ENCODE data around the gene ST7.
"Not testable (repeated sequence)": the region's sequence is repeated elsewhere in the genome, so short reads cannot be mapped to it uniquely, and the experiment has no call there.

Gene ST7

DNA sequence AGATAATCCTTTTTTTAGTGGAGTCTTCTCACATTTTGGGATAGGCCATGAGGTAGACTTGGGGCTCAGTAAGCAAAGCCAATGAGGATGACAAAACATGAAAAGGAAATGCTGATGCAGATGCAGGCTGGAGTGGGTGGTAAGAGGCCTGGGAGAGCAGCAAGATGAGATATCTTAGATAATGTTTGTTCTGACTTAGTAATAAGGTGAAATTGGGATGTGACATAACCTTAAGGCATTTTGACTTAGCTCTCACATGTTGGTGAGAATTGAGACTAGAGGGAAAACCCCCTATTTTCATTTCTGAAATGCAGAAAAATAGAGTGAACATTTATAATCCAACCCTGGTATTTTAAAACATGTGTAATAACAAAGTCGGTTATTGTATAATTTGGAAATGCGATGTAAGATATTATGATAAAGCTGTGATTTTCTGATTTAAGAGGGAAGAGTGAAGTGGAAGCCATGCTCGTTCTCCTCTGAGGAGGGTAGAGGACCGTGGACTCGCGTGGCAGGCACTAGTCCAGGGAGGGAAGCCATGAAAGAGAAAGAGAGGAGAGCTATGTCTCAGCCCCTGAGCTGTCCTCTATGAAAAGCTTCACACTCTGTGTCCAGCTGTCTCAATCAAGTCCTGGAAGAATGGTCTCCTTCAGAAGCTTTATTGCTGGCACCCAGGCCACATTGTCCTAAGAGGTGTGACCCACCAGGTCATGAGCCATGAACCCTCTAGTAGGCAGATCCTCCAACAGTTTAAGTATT, 57.3 kb downstream of the ST7 start:
- DNase-seq = no peak

- DNase-seq = no peak
These were observed 58.3 kb downstream of the ST7 start for GRCh38 chr7:117011419-117012260.

DNA sequence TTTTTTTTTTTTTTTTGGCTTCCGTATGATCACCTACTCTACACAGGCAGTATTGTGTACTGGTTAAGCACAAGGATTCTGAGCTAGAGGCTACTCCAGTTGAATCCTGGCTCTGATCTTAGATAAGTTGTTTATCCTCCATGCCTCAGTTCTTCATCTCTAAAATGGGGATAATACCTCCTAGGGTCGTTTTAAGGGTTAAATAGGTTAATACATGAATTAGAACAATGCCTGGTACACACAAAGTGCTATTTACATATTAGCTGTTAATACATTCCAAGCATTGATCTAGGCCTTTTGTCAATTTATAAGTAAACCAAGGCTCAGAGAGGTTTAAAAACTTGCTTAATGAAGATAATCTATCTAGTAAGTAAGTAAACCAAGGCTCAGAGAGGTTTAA, 59.0 kb downstream of the ST7 start:
- no peak for DNase-seq

DNA sequence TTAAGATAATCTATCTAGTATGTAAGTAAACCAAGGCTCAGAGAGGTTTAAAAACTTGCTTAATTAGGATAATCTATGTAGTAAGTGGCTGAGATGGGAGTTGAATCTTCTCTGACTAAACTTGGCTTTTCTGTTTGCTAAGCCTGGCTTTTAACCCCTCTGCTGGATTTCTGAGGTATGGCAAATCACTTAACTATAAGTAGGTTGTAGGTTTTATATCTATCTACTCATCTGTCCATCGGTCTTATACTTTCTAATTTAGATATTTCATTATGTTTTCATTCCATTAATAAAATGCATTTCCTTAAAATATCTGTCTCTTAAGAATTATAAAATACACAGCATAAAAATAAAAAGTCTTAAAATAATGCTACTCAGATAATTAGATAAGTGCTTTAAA, 59.4 kb downstream of the ST7 start:
- no peak for DNase-seq

DNA sequence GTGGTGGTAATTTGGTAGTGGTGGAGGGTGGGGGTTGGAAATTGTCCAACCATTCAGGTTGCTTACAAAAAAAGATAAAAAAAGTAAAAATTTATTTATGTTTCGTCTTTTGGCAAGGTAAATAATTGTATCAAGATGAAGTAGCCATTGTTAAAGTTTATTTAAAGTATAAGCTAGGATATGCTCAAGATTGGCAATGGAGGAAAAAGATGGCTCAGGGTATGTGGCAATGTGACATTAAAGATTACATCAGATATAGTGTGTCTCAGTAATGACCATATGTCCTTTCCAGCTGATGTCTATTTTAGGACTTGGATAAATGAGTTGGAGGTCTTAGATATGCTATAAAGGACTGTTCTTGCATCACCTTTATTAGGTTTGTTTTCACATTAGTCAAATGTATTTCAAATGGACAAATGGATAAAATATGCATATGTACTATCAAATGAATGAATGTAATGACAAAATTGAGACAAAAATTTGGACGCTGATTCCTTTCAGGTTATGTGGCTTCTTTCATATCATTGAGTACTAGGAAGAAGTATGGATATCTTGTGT, 60.9 kb downstream of the ST7 start:
- no peak for DNase-seq

DNA sequence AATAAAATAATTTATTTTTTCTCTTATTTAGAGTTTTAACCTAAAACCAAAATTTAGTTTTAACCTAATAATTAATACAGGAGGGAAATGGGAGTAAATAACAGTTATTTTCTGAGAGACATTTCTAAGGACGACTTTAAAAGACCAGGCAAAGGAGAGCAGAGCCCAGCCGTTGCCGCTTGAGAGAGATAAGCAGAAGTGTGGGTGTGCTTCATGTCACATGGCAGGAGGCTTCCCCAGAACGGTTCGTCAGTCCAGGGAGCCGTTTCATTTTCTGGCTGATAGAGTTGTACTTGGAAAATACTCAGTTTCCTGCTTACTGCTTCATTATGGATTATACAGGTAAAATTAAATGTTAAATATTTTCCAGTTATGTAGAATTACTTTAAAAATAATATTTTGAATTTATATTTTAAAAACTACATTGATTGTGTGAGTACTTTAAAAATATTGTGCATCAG, 61.4 kb downstream of the ST7 start:
- peak; percentile 63 for DNase-seq

- no peak for DNase-seq
These were observed 62.2 kb downstream of the ST7 start for GRCh38 chr7:117015258-117016184.

- no peak for DNase-seq
These were observed 63.7 kb downstream of the ST7 start for GRCh38 chr7:117017017-117017451.

GRCh38 chr7:117017702-117018266, 64.5 kb downstream of the ST7 start:
- DNase-seq = no peak

GRCh38 chr7:117018713-117019112, 65.4 kb downstream of the ST7 start:
- no peak for DNase-seq

GRCh38 chr7:117019287-117019686, 66.0 kb downstream of the ST7 start:
- DNase-seq = no peak

DNA sequence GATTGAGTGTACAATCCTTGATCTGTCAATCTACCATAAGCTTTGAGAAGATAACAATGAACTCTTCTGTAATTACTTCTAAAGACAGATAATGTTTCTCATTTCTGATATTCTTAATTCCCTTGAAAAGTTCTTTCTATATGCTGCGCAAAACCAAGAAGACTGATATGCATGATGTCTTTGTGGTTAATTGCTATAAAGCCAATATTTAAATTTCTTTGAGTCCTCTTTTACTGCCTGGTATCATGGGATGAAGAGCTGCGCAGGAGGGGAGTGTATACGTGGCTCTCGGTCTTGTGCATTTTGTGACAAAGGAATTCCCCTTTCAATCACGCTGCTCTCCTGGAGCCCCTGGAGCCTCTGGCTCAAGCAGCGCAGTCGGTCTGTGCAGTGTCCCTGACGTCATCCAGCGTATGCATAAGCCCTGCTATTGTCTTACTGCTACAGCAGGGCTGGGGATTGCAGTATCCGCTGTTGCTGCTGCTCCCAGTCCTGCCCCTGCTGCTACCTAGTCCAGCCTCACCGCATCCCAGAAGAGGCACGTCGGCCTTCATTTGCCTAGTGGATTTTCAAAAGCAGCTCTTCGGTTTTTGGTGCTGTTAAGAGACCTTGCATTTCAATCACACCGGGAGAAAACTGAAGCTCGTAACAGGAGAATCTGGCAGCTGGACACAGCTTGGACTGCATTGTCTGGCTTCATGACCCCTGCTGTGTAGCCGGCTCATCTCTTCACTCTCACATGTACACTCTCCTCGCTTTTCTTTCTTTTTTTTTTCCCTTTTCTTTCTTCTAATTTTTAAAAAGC, 66.7 kb downstream of the ST7 start:
- DNase-seq = peak; percentile 85

DNA sequence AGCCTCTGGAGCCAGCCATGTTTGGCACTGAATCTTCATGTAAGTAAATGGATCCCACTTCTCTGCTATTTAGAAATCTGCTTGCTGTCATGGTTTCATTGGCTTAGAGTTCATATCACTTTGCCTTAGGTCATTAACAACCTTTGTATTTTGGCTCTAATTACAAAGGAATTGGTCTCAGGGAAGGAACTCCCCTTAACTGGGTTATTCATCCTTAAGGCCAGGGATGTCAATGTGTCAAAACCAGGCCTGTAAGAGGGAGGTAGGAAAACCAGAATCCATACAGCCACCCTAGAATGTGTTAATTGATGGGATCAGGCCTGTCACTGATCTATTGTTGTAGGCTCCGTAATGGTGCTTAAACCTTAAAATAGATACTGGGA, 67.3 kb downstream of the ST7 start:
- no peak for DNase-seq

- no peak for DNase-seq
These were observed 68.1 kb downstream of the ST7 start for GRCh38 chr7:117021366-117021765.

- no peak for DNase-seq
These were observed 68.7 kb downstream of the ST7 start for GRCh38 chr7:117021986-117022385.

- DNase-seq = no peak
These were observed 70.1 kb downstream of the ST7 start for GRCh38 chr7:117023325-117023854.

DNA sequence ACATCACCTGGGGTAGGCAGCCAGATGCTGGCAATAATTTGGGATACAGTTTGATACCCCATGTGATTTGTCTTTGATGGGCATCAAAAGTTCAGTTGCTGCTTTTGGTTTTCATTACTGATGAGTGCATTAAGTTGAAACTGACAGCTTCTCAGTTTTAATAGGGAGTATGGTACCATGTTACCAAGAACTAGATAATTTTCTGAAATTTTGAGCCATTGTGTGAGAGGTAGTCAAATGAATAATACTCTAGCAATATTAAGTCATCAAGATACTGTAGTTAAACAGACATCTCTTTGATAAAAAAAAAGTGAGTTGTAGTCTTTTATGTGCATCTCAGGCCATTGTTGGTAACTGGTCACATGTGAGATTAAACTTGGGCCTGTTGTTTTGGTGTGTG, 71.5 kb downstream of the ST7 start:
- DNase-seq = no peak

- no peak for DNase-seq
These were observed 72.6 kb downstream of the ST7 start for GRCh38 chr7:117025891-117026290.

DNA sequence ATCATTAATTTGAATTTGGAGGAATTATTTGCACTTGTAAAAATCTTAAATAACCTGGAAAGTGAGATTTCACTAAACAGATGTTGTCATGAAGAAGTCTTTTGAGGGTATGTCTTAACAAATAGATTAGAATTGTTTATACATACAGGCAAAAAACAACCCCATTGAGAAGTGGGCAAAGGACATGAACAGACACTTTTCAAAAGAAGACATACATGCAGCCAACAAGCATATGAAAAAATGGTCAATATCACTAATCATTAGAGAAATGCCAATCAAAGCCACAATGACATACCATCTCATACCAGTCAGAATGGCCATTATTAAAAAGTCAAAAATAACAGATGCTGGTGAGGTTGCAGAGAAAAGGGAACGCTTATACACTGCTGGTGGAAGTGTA, 77.0 kb downstream of the ST7 start:
- DNase-seq = not testable (repeated sequence)

DNA sequence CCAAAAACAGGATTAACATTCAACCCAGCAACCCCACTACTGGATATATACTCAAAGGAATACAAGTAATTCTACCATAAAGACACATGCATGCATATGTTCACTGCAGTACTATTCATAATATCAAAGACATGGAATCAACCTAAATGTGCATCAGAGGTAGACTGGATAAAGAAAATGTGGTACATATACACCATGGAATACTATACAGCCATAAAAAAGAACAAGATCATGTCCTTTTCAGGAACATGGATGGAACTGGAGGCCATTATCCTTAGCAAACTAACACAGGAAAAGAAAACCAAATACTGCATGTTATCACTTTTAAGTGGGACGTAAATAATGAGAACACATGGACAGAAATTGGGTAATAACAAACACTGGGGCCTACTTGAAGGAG, 77.5 kb downstream of the ST7 start:
- not testable (repeated sequence) for DNase-seq

DNA sequence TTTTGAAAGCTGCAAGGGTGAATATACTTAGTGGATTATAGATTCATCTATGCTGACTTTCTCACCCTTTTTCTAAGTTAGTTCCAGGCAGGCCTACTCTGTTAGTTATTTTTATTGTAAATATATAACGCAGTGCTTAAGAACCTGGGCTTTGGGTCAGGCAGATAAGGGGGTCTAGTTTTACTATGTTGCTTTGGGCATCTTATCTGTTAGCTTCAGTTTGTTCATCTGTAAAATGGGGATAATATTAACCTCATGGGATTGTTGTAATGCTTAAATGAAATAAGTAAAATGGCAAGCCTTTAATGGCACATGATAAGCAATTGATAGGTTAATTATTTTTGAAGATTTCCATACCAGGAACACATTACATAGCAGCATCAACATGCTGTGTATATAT, 79.5 kb downstream of the ST7 start:
- DNase-seq = no peak

All from NCI-H2171 (cell line).